LNCAP (cell line): ENCODE results near the gene IQCB1.

Source experiments
- TF ChIP-seq, protein P1 (sequence below): fragments of 450-650 bp; IDR thresholded peaks from 2 replicates; pipeline ENCODE4 v1.5.1; 2017; ENCODE audit warnings: mild to moderate bottlenecking

The IQCB1 gene

DNA sequence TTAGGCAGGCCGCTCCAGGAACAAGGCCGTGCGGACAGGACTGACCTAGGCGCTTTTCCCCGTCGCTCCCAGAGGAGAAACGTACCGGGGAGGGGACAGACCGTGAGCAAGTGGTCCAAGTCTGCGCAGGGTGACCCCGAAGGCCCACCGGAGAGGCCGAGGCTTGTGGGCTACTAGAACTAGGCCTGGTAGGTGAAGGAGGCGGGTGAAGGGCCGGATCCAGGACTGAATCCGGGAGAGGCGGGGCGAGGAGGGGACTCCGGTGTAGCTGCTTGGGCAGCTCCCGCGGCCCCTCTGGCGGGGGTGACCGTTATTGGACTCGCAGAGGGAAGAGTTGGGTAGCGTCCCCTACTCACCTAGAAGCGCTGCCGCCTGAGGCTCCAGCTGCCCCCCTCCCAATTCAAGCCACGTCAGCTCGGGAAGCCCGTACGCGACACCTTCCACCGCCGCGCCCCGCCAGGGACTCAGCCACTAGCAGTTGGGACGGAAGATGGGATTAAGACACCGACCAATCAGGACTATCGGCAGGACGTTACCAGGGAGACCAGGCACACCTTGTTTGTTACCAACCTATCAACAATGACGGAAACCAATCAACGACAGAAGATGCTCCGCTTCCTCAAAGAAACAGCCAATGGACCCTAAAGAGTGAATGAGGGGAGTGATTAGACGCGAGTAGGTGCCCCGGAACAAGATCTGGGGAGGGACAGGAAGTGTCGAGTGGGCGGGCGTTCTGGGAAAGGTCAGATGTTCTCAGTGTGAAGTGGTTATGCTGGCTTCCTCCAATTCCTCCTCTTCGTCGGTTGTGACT lies 85.4 kb downstream of the IQCB1 start, which contains the start of gene GOLGB1:
Gene GOLGB1 (minus strand): TSS at position 466 of the 811 bp plus-strand sequence. CDS start 18,770 bp downstream, outside the sequence.
- TF ChIP-seq, protein P1, sequence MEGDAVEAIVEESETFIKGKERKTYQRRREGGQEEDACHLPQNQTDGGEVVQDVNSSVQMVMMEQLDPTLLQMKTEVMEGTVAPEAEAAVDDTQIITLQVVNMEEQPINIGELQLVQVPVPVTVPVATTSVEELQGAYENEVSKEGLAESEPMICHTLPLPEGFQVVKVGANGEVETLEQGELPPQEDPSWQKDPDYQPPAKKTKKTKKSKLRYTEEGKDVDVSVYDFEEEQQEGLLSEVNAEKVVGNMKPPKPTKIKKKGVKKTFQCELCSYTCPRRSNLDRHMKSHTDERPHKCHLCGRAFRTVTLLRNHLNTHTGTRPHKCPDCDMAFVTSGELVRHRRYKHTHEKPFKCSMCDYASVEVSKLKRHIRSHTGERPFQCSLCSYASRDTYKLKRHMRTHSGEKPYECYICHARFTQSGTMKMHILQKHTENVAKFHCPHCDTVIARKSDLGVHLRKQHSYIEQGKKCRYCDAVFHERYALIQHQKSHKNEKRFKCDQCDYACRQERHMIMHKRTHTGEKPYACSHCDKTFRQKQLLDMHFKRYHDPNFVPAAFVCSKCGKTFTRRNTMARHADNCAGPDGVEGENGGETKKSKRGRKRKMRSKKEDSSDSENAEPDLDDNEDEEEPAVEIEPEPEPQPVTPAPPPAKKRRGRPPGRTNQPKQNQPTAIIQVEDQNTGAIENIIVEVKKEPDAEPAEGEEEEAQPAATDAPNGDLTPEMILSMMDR = no peak

DNA sequence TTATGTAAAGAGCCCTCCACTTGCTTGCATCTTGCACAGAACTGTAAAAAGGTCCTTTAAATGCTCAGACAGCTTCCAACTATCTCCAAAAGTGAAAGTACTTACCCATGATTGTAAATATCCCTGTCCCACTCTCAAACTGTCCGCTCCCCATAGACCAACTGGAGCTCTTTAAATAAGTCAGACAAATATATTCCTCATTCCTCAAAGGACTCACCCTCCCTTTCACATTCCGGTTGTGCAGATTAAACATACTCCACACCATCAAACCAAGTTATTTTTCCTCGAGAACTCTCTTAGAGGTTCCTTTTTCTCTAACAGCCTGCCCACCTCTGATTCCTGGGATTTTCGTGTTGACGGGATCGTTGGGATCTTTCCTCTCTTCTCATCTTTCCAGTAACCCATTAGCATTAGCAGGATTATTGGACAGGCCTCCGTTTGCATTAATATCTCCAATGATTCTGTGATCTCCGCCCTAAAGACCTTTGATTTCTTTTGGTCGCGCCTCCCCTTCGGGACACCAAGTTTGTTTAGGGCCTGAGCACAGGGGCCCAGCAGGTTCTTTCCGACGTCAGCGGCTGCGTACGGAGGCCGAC lies 86.1 kb downstream of the IQCB1 start:
- TF ChIP-seq, protein P1 = no peak

DNA sequence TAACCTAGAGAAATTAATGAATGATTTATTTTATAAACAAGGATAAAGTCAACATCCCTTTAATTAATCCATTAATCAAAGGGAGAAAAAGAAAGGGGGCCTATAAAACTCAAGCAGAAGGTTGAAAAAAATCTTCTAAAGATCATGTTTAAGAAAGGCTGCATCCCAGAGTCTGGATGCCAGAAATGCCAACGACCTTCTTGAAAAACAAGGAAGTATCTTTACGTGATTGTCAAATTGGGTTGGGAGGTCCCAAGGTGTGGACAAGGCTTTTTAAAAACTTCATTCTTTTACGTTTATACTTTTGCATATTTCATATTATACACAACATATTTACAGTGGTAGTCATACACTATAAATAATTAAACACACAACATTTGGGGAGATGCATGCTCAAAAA lies 86.9 kb downstream of the IQCB1 start:
- TF ChIP-seq, protein P1 = no peak

DNA sequence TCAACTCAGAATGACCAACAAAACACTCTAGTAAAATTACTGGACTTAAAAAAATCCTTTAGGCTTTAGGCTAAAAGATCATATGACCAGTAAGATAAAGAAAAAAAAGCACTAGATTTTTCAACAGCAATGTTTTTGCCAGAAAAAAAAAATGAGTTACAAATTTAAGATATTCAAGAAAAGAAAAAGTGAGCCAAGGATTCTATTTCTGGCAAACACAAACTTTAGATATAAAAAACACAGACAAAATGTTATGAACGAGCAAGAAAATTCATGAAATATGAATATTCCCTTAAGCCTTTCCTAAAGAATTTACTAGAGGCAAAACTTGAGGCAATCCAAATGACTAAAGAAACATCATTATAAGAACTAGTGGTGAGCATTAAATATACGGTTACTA lies 94.0 kb downstream of the IQCB1 start:
- TF ChIP-seq, protein P1 = no peak

DNA sequence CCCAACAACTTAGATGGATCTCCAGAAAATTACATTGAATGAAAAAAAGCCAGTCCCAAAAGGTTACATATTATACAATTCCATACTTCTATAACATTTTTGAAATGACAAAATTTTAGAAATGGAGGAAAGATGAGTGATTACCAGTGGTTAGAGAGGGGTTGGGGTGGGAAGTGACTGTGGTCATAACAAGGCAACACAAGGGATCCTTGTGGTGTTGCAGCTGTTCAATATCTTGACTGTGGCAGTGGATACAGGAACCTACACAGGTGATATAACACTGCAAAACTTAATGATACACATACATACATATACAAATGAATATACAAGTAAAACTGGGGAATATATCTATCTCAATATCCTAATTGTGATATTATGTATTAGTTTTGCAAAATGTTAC lies 95.0 kb downstream of the IQCB1 start:
- TF ChIP-seq, protein P1 = no peak

DNA sequence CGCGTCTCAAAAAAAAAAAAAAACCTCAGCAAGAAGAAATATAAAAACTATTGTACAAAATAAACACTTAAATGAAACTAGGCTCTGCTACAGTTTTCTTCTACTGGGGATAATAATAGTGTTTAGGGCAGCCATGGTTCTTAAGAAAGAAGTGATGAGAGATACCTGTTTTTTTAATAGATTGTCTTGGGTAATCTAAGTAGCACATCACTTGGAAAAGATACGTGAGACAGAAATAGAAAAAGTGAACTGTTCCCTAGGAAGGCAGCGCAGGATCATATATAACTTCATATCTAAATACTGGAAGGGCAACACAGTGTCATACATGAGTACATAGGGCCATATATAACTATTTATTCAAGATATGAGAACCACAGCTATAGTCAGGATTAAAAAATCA lies 97.2 kb downstream of the IQCB1 start:
- TF ChIP-seq, protein P1 = no peak

DNA sequence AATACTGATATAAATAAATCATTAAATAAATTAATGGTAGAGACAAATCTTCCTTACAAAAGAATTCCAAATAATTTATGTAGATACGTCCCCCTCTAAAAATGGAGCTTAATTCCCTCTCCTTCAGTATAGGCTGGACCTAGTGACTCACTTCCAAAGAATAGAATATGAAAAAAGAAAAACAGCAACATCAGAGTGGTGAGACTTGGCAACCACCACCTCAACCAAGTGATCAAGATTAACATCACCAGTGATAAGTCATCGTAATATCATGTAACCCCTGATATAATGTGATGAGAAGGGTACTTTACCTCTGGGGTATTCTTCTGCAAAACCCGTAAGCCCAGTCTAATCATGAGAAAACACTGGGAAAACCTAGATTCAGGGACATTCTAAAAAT lies 98.7 kb downstream of the IQCB1 start:
- TF ChIP-seq, protein P1 = no peak
